Psoas muscle (tissue), 8 donors: ENCODE results near the gene HORMAD2. TPM values are rescaled to one million over a fixed set of nuclear protein-coding genes. Genes with fewer than 3 reads are reported as not detected.

Experiments used
- ATAC-seq, 4 donors: fragments of 200-7000 bp; cut with Tn5 transposase; one replicate each; pipeline ENCODE4 v1.9.1; 2020; ENCODE audit warnings: moderate library complexity in 3 of 4, mild to moderate bottlenecking in 2 of 4
- DNase-seq, 2 donors: peaks; one replicate each; pipeline ENCODE4 v3.0.0-alpha.2; 2020
- H3K27ac ChIP-seq: fragments of 200-600 bp; one replicate; pipeline ENCODE4 v1.8.0; 2022
- H3K27me3 ChIP-seq, 3 donors: fragments of 200-600 bp in 1 of 3; one replicate each; pipeline versions ENCODE4 v1.6.1 to v1.8.0; 2013 to 2022; ENCODE audit warnings: low read length in 2 of 3, mild to moderate bottlenecking in 2 of 3, moderate library complexity in 1 of 3; ENCODE audit not compliant: insufficient read depth in 3 of 3
- H3K36me3 ChIP-seq, 2 donors: fragments of 200-600 bp in 1 of 2; one replicate each; pipeline versions ENCODE4 v1.6.1 to v1.8.0; 2013 to 2022; ENCODE audit warnings: low read depth in 1 of 2, mild to moderate bottlenecking in 1 of 2, moderate library complexity in 1 of 2; ENCODE audit not compliant: insufficient read depth in 1 of 2
- H3K4me1 ChIP-seq: fragments of 200-600 bp; one replicate; pipeline ENCODE4 v1.8.0; 2022
- H3K4me3 ChIP-seq: fragments of 200-600 bp; one replicate; pipeline ENCODE4 v1.8.0; 2022; ENCODE audit warnings: mild to moderate bottlenecking
- H3K9me3 ChIP-seq: fragments of 200-600 bp; one replicate; pipeline ENCODE4 v1.8.0; 2022
- WGBS, 3 donors: extraction: QIAGEN DNeasy Blood & Tissue Kit; methylation state at CpG; one replicate each; pipeline versions ENCODE4 v1.1.6 to v1.1.7; 2013; 5-methylcytosine and 5-hydroxymethylcytosine counted together
- intact Hi-C, 2 donors: fragments of 100-400 bp; cut with DNase I; formaldehyde crosslinking; loops; one replicate each; pipeline versions ENCODE4 v1.11.0 to v1.14.2; 2022
- polyA plus RNA-seq, 3 donors: library from polyadenylated mRNA; stranded (reverse); fragments of 200-250 nt; gene quantifications; one replicate each; pipeline ENCODE4 v1.2.3, GENCODE V29; 2013
- total RNA-seq, 4 donors: library from RNA; stranded (reverse); fragmentation: NEBNext Ultra II Directional in 2 of 4; extraction: Animal tissue kit (Norgen Biotek cat#: 25700) in 2 of 4; gene quantifications; one replicate each; pipeline versions ENCODE4 v1.2.1 to v1.2.4, GENCODE V29; 2021 to 2023
- TF ChIP-seq, protein P1 (sequence below): fragments of 200-600 bp; IDR thresholded peaks from one replicate; pipeline ENCODE4 v1.8.0; 2022; ENCODE audit warnings: antibody characterized with exemption
- donor health status: healthy with polysubstance abuse.
- donor health status: DM: no; HTN: no; CAD: no; lungs with moderate emphysema.
- donor health status: Bipolar disorder and iron deficiency.
- donor health status: healthy.
- donor health status: DM: yes; HTN: yes; CAD: no.
- donor health status: DM: no; HTN: no; CAD: no.
- donor health status: DM: no; HTN: no; CAD: no.
- donor health status: DM: yes; HTN: yes; CAD: no.

The HORMAD2 gene
- total and polyA plus RNA-seq, 7 donors, result not detected

DNA sequence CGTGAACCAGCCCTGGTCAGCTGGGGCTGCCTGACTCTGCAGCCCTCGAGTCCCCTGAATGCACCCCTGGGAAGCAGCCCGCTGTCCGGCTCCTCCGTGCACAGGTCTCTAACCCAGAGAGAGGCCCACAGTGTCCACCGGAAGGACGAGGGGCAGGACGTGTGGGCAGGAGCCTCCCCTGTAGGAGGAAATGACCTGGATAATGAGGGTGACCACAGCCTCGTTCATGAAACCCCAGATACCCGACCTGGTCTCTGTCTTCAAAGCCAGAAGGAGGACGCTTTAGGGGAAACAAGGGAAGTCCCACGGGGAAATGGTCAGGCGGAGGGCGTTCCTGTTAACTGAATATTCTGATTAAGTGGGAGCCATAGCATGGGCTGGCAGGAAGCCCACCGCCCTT lies 143.0 kb downstream of the HORMAD2 start:
- no peak for DNase-seq
- intact Hi-C loops, result no loop called here
- TF ChIP-seq, protein P1, sequence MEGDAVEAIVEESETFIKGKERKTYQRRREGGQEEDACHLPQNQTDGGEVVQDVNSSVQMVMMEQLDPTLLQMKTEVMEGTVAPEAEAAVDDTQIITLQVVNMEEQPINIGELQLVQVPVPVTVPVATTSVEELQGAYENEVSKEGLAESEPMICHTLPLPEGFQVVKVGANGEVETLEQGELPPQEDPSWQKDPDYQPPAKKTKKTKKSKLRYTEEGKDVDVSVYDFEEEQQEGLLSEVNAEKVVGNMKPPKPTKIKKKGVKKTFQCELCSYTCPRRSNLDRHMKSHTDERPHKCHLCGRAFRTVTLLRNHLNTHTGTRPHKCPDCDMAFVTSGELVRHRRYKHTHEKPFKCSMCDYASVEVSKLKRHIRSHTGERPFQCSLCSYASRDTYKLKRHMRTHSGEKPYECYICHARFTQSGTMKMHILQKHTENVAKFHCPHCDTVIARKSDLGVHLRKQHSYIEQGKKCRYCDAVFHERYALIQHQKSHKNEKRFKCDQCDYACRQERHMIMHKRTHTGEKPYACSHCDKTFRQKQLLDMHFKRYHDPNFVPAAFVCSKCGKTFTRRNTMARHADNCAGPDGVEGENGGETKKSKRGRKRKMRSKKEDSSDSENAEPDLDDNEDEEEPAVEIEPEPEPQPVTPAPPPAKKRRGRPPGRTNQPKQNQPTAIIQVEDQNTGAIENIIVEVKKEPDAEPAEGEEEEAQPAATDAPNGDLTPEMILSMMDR, result no peak

DNA sequence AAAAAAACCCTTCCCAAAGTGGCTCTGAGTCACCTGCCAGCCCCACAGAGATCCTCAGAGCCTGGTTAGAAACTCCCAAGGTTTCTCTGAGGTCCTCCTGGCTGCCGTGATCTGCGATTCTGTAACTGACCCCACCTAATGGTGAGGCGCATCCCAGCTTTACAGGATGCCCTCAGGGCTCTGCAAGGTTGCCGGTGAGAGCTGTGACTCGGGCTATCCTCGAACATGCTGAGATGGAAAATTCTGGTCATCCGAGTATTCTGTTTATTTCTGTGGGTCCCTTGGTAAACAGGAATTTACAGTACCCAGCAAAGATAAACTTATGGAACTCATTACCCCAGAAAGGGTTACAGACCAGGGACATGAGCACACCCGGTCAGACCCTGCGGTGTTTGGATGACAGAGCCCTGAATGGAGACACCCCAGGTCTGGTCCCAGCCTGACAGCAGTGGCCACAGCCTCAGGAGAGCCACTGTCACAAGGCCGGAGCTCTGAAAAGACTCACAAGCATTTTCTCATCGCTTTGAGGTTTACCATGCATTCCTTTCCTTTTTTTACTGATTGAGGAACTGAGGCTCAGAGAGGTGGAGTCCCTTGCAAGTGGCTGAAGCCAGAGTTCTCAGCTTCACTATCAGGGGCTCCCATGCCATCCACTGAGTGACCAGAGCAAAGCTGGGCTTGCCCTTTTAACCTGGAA lies 144.0 kb downstream of the HORMAD2 start:
- Histone ChIP-seq H3K27me3 (peaks cover 0 to 39% (median 10%) of the 10 kb centered on the region in 3 donors), H3K4me1 (no peaks in the 10 kb centered on the region), H3K9me3 (no peaks in the 10 kb centered on the region), H3K4me3 (no peak overlapping the region), H3K27ac (no peak overlapping the region), H3K36me3 (no peaks in the 10 kb centered on the region)
- DNase-seq, result no peak
- TF ChIP-seq, protein P1, result no peak
- intact Hi-C loops, result no loop called here
- no peak for ATAC-seq
- WGBS, 3 donors, result 53 to 57% (median 54%) methylated on average over 11 of the region's 11 CpGs

More for the DNA sequence above, 143.0 kb downstream of the HORMAD2 start:
- no peaks in the 10 kb centered on the region for H3K9me3 ChIP-seq
- ATAC-seq, result no peak
- no peak overlapping the region for H3K27ac ChIP-seq
- no peaks in the 10 kb centered on the region for H3K36me3 ChIP-seq
- H3K4me1 ChIP-seq, result no peaks in the 10 kb centered on the region
- no peak overlapping the region for H3K4me3 ChIP-seq
- H3K27me3 ChIP-seq, result peaks cover 0 to 41% (median 10%) of the 10 kb centered on the region in 3 donors
- 48 to 52% (median 49%) methylated on average over 15 of the region's 15 CpGs for WGBS, 3 donors

DNA sequence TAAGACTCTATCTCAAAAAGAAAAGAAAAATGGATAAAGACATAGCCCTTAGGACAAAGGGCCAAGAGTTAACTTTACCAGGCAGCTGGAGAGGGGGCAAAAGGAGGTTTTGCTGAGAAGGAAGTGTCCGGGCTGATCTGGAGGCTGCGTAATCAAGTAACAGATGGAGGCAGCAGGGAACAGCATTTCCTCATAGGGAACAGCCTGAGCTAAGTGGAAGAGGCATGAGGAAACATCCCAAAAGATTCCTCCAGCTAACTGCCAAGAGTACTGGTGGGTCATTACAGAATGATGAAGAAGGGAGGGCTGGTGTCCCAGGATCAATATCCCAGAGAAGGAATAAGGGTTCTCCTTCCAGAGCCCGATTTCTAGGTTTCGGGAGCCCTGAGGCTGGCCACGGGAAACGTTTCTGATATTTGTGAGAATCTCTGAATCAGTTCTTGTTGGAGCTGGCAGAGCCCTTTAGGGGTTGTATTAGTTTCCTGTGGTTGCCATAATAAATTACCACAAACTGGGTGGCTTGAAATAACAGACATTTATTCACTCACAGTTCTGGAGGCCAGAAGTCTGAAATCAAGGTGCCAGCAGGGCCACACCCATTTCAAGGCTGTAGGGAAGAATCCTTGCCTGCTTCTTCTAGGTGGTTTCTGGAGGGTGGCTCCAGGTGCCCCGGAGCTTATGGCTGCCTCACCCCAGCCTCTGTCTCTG lies 145.1 kb downstream of the HORMAD2 start:
- Histone ChIP-seq H3K4me1 (no peaks in the 10 kb centered on the region), H3K27me3 (peaks cover 0 to 42% (median 10%) of the 10 kb centered on the region in 3 donors), H3K36me3 (no peaks in the 10 kb centered on the region), H3K4me3 (no peak overlapping the region), H3K9me3 (no peaks in the 10 kb centered on the region), H3K27ac (no peak overlapping the region)
- ATAC-seq, result no peak
- intact Hi-C loops, result no loop called here
- DNase-seq, result no peak
- TF ChIP-seq, protein P1, result no peak
- 85 to 87% (median 86%) methylated on average over 7 of the region's 7 CpGs for WGBS, 3 donors

DNA sequence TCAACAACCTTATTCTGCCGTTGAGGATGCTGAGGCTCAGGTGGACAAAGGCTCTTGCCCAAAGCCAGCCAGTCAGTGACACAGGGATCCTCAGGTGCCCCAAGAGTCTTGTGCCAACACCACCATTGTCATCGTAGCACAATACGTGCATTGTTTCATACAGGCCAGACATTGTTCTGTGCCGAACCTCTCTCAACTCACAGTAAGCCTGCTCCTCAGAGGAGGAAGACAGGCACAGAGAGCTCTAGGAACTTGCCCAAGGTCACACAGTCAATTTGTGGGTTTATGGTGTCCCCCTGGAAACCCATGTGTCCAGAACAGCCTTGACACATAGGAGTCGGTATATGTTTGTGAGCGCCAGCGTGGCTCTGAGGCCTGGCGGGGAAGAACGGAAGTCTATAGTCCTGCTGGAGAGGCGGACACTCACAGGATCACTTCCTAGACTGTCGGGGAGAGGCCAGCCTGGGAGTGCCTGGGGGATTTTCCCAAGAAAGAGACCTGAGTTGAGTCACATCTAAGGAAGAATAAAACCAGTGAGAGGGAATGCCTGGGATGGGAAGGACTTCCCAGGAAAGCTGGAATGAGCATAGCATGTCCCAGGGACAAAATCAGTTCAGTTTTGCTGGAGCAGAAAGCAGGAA lies 146.0 kb downstream of the HORMAD2 start:
- Histone ChIP-seq H3K4me3 (no peak overlapping the region), H3K27ac (no peak overlapping the region), H3K9me3 (no peaks in the 10 kb centered on the region), H3K36me3 (no peaks in the 10 kb centered on the region), H3K27me3 (peaks cover 0 to 47% (median 10%) of the 10 kb centered on the region in 3 donors), H3K4me1 (no peaks in the 10 kb centered on the region)
- DNase-seq (no peak), ATAC-seq (no peak)
- intact Hi-C loops, result no loop called here
- WGBS, 3 donors, result 81 to 86% (median 83%) methylated on average over 11 of the region's 11 CpGs
- TF ChIP-seq, protein P1, result no peak

Other genes starting within 250 kb of the HORMAD2 start
- 10 to 100 TPM; 47.1 to 58.6 (median 54.6) TPM for gene ASCC2, start 242.2 kb upstream of the HORMAD2 start, total RNA-seq
- 10 to 100 TPM; 45.7 to 46.7 (median 45.7) TPM for gene ASCC2, start 242.2 kb upstream of the HORMAD2 start, polyA plus RNA-seq
- 10 to 100 TPM; 31.8 to 37.9 (median 33.8) TPM for gene MTMR3, start 197.3 kb upstream of the HORMAD2 start, total RNA-seq
- 10 to 100 TPM in 2 of 3 donors, 1 to 10 TPM in 1; 7.8 to 21.3 (median 11.6) TPM for gene MTMR3, start 197.3 kb upstream of the HORMAD2 start, polyA plus RNA-seq
- under 1 TPM in 3 of 4 donors, not detected in 1; 0.27 to 0.54 (median 0.38) TPM for gene LIF, start 166.3 kb downstream of the HORMAD2 start, total RNA-seq
- gene LIF, start 166.3 kb downstream of the HORMAD2 start, polyA plus RNA-seq, result 10 to 100 TPM in 1 of 3 donors, under 1 TPM in 2; 0.10 to 21.4 (median 0.14) TPM
- gene OSM, start 186.4 kb downstream of the HORMAD2 start, total RNA-seq, result under 1 TPM in 2 of 4 donors, not detected in 2; 0.38 to 0.39 TPM
- gene OSM, start 186.4 kb downstream of the HORMAD2 start, polyA plus RNA-seq, result under 1 TPM in 2 of 3 donors, not detected in 1; 0.08 TPM
- 1 to 10 TPM in 3 of 4 donors, under 1 TPM in 1; 0.44 to 4.8 (median 2.2) TPM for gene CASTOR1, start 209.0 kb downstream of the HORMAD2 start, total RNA-seq
- gene CASTOR1, start 209.0 kb downstream of the HORMAD2 start, polyA plus RNA-seq, result 1 to 10 TPM; 1.9 to 5.1 (median 2.9) TPM
- gene TBC1D10A, start 246.5 kb downstream of the HORMAD2 start, total RNA-seq, result 1 to 10 TPM; 2.9 to 4.8 (median 3.3) TPM
- gene TBC1D10A, start 246.5 kb downstream of the HORMAD2 start, polyA plus RNA-seq, result 1 to 10 TPM; 2.2 to 4.2 (median 2.9) TPM